Fibroblast of gingiva (primary cell): Measurements from ENCODE around the gene EGR4.

Experiments
- DNase-seq: peaks from one replicate; pipeline ENCODE4 v3.0.0-alpha.2; 2011; ENCODE audit warnings: low read depth

Gene EGR4

DNA sequence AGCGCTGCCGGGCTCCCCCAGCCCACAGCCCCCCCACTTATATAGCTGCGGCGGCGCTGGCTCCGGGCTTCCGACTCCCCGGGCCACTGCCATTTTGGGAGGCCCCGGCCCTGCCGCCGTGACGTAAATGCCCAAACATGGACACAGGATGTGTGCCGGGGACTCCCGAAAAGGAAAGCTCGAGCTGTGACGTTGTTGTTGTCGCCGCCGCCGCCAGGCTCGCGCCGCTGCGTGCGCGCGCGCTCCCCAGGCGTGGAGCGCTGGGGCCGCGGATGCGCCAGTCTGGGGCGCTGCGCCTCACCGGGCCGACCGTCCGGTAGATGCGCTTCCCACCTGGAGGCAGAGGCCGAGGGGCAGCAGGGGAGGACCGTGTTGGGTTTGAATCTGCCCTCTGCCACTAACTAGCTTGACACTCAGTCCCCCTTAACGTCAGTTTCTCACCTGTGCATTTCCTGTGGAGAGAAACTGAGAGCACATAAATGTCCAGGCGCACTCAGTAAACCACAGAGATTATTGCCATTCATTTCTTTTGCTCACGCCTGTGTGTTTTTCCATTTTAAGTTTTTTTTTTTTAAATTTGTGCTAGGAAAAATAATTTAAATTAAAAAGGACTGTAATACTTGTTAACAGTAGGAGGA lies at the start of gene EGR4:
EGR4 (minus strand) TSS at position 15 of the 638 bp plus-strand sequence. CDS start 231 bp downstream, outside the sequence.
- DNase-seq = peak; percentile 55

DNA sequence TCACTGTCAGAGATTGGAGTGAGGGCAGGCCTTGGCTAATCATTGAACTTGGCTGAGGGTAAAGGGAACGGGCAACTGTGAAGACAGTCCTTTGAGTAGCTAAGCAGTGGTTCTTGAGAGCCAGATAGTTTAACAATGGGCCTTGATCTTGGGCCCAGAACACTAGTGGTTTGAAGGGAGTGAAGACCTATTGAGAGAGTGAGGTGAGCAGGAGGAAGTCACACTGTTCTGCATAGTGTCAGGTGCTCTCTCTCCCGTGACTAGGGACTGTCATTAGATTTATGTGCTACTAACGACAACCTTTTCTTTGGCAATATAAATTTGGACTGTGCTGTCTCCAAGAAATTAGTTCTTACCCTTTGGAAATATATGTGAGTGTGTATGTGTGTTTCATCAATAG lies 47.7 kb upstream of the EGR4 start:
- DNase-seq = no peak

DNA sequence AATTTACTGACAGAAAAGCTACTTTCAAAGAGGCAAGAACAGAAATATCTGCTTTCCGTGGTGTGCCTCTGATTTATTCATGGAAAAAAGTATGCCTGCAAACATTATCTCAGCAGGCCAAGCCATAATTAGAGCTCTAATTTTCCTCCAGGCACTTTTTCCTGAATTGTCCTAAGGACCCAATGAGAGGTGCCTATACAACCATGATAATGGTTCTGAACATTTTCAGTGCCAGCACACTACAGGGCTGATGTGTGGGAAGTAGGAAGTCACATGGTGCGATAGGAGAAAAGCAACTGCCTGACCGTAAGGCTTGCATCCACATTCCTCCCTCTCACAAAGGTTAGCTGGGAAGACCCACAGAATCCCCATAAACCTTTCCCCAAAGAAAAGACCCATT lies 45.9 kb upstream of the EGR4 start:
- no peak for DNase-seq

DNA sequence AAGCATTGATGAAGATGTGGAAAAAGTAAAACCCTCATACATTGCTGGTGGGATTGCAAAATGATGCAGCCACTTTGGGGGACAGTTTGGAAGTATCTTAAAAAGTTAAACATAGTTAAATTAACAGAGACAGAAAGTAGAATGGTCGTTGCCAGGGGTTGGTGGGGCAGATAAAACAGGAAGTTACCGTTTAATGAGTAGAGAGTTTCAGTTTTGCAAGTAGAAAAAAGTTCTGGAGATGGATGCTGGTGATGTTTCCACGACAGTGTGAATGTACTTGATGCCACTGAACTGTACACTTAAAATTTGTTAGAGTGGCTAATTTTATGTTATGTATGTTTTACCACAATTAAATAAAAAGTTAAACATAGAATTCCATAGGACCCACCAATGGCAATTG lies 44.5 kb upstream of the EGR4 start:
- no peak for DNase-seq

DNA sequence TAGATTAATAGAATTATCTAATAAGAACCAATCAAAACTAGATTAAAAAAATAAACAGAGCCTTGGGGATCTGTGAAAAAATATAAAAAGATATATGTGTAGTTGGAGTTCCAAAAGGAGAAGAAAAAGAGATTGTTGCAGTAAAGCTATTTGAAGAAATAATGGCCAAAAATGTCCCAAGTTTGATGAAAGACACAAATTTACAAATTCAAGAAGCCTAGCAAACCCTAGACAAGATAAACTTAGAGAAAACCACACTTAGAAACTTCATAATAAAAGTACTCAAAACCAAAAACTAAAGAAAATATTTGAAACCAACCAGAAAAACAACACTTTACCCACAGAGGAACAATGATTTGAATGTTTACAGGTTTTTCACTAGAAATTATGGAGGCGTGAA lies 41.3 kb upstream of the EGR4 start:
- DNase-seq = no peak

DNA sequence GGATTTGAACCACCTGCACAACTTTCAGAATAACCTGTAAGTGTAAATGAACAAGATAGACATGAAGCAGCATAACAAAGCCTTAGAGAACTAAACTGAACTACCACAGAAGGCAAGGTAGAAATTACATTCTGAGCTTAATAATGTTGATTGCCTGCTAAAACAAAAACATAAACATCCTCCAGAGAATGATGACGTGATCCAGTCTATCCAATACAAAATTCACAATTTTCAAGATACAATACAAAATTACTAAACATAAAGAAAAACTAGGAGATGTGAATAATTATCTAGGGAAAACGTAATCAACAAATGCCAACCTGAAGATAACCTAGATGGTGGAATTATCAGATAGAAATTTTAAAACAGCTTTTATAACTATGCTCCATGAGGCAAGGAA lies 40.7 kb upstream of the EGR4 start:
- no peak for DNase-seq

DNA sequence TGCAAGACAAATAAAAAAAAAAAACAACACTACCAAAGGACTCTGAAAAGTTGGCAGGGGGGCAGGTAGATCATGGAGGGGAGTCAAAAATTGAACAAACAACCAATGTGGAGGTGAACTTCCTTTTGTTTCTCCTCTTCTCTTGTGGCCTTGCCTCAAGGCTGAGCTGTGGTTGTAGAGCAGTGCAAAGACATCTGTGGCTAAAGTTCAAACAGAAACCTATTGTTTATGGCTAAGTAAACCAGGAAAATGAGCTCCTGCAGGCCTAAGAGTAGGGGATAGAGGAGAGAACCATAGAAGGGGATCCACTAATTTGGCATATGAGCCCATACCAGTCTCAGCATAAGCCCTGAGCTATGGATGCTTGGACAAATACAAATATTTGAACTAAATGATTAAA lies 40.2 kb upstream of the EGR4 start:
- DNase-seq = no peak

DNA sequence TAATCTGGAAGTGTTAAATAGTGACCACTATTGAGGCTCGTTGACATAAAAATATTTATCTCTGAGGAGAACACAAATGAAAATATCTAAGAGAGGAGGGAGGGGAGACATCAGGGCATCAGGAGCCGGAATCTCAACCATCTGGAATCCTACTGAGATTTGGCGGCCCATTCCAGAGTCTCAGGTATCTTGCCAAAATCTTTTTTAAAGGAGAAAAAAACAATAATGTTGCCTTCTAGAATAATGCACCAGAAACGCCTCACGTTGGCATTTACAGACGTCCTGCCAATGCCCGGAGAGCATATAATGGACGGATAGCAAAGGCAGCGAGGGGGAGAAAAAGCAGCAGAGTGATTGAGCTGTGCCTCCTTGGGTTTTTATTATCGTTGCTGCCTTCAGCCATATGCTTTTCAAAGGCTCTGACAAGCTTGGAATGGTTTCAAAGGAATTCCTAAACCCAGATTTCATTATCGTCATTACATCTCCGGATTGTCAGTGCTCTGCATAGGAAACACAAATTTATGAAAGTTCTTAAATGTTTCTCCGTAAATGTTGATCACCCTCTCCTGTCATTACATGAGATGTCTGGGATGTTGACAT lies 30.9 kb upstream of the EGR4 start:
- DNase-seq = no peak

DNA sequence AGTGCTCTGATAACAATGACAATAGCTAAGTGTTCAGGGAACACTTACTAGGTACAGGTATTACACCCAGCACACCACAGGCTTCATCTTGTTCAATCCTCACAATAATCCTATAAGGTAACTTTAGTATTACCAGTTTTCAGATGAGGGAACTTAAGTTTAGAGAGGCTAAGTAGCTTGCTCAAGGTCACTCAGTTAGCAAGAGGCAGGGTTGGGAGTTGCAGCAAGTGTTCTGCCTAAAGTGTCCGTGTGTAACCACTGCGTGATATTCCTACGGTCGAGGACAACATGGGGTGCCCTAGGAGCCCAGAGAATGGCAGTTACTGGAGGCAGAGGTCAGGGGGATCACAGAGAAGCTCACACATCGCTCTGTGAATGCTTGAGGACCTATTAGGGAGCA lies 30.2 kb upstream of the EGR4 start:
- no peak for DNase-seq

DNA sequence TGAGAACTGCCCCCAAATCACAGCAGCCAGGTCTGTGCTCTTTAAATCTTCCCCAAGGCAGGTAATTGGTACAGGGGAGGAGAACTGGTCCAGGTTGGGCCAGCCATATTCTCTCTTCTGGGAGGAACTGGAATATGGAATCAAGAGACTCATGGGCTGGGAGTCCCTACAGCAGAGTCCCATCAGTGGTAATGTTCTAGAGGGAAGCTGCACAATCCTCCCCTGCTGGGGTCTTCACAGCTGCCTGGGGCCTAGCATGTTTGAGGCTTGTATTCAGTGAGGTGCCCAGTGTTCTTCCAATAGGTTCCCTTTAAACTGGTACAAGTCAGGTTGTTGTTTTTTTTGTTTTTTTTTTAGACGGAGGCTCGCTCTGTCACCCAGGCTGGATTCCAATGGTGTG lies 21.1 kb upstream of the EGR4 start:
- DNase-seq = no peak

DNA sequence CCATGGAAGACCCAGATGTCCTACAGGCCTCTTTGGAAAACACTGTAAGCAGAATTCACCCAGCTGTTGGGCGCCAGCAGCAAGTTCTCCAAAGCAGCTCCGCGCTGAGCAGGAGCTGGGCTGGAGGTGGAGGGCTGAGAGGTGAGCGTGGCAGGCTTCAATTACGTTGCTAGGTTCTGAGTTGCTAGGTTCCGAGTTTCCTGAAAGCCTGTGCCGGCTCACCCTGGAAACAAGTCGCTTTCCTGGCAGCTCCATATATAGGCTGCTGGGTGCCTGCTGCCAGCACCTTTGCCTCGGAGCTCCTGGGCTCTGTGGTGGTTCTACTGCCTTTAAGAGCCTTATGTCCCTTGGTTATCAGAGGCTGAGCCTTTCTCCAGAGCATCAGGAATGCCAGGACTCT lies 14.4 kb upstream of the EGR4 start:
- DNase-seq = no peak

DNA sequence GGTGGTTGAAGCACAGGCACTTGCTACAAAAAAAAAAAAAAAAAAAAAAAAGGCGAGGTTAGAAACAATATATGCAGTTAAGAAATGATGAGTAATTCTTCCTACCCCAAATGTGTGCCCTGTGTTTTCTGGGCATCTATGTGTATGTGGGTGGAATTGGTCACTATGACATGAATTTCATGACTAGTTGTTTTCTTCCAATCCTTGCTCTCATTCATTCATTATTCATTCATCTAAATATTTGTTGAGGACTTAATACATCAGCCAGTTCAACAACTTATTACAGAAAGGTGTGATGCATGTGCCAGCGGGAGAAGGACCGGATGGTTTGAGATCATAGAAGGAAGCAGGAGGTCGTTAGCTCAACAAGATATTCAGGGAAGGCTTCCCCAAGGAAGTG lies 8.3 kb upstream of the EGR4 start:
- no peak for DNase-seq

DNA sequence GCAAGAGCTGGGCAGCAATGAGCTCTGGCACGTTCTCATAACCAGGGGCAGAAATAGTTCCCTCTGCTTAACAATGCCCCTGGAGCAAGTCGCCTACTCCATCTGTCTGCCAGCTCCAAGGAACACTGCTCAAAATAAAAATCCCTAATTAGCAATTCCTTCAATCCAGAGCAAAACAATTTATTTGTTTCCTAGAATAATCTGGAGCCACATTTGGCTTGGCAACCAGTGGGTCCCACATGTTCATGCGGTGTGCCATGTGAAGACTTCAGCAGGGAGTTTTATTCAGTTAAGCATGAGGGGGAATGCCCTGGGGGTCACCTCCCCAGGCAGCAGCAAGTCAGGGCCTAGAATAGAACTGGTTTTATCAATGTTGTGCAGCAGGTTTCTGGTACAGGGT lies 7.6 kb upstream of the EGR4 start:
- DNase-seq = no peak

DNA sequence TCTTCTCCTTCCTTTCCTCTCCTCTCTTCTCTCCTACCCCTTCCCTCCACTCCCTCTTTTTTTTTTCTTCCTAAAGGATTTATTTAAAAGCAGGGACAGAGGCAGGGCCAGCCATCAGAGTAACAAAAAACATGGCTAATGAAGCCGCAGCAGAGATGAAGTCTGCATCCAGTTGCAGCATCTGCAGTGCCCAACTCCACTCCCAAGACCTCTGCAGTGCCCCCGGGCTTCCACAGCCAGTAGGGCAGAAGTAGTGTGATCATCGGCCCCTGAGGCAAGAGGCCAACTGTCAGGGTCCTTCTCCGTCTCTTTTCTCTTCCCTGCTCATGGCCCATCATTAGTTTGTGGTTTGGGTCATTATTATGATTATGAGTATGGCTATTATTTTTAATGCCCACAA lies 4.2 kb upstream of the EGR4 start:
- DNase-seq = no peak

DNA sequence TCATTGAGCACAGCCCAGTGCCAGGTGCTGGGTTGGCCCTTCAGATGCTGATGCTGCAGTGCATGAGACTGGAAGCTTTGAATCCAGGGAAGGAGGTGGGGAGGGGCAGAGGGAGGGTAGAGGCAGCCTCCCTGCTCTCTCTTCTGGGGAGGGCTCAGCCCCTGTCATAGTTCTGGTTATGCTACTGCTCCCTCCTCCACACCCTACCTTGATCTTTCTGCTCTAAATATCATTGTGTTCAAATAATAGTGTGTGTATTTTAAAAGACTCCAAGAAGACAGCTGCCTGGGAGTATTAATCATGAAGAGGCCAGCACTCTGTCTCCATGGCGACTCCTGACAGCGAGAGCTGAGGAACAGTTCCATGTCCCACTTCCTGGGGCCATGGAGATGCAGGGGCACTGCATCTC lies 3.8 kb upstream of the EGR4 start:
- DNase-seq = no peak

DNA sequence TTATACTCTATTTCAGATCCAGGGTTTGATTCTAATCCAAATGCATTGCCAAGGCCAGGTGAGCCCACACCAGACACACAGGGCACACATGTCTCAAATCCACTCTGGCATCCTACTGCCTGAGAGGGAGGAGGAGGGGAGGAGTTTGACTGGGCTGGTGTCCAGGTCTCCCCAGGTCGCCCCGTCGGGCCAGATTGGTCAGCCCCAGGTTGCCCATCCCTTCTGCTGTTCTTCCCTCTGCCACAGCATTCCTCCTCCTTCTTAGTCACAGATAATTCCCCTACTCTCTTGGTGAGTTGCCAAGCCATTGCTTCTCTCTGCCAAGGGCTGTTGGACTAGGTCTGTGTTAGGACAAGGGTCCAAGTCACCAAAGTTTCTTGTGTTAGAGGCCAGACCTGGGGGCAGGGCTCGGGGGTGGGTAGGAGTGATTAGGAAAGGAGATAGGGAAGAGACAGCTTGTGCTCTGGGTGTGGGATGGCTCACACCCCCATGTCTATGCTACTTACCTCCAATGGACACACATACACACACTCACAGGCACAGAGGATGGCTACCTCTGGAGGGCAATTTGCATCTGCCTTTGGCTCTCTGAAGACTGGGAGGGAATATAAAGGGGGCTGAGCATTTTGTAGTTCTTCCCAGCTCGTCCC lies 2.5 kb upstream of the EGR4 start:
- DNase-seq = no peak

DNA sequence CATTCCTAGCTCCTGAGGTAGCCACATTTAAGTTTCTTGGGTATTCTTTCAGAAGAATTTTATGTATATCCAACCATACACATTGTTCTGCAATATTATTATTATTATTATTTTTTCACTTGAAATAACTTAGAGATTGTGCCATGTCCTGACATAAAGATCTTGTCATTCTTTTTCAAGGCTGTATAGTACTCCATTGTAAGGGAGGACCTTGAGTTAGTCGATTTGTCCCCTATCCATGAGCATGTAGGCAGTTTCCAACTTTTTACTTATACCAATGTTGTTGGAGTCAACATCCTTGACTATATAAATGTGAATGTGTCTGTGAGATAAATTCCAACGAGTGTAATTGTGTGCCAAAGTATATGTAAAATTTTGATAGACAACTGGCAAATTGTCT lies 891 bp upstream of the EGR4 start:
- DNase-seq = no peak

DNA sequence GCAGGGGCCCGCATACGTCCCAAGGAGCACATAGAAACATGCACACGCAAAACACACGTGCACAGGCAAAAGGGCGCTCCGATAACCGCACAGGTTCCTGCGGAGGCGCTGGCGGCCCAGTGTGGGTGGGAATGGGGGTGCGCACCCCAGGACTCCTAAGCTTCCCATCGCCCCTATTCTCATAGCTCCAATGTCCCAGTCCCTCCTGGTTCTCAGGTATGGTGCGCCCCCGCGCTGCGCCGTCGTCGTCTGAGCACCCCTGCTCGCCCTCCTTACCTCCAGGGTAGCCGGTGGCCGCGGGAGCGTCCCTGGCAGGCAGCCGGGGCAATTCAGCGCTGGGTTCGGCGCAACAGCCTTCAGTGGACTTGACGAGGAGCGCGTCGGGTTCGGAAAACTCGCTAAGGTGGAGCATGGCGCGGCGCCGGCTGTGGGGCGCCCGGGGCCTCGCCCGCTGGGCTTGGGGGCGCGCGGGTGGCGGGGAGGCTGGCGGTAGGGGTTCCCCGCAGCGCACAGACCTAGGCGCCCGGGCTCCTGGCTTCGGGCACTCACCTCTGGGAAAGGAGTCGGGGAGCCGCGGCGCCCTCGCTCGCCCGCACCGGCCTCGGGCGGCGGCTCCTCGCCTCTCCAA lies 328 bp downstream of the EGR4 start:
- no peak for DNase-seq

DNA sequence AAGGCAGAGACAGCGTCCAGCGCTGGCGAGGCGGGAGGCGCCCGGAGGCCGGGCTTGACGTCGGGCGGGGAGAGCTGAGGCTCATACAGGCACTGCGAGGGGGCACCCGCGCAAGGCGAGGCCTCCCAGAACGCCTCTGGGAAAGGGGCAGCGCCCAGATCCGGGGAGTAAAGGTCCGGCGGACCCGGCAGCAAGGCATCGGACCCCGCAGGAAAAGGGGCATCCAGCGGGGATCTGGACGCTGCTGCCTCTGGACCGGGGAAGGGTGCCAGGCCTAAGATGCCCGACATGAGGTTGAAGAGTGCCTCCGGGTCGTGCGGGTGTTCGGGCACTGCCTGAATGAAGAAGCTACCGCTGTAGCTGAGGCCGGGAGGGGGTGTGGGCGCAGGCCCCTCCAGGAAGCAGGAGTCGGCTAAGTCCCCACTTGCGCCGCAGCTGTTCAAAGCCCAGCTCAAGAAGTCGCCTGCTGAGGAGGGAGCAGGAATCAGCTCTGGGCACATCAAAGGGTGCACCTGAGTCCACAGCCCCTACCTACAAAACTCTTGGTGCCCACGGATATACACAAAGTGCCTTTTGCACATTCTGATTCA lies 937 bp downstream of the EGR4 start:
- no peak for DNase-seq

DNA sequence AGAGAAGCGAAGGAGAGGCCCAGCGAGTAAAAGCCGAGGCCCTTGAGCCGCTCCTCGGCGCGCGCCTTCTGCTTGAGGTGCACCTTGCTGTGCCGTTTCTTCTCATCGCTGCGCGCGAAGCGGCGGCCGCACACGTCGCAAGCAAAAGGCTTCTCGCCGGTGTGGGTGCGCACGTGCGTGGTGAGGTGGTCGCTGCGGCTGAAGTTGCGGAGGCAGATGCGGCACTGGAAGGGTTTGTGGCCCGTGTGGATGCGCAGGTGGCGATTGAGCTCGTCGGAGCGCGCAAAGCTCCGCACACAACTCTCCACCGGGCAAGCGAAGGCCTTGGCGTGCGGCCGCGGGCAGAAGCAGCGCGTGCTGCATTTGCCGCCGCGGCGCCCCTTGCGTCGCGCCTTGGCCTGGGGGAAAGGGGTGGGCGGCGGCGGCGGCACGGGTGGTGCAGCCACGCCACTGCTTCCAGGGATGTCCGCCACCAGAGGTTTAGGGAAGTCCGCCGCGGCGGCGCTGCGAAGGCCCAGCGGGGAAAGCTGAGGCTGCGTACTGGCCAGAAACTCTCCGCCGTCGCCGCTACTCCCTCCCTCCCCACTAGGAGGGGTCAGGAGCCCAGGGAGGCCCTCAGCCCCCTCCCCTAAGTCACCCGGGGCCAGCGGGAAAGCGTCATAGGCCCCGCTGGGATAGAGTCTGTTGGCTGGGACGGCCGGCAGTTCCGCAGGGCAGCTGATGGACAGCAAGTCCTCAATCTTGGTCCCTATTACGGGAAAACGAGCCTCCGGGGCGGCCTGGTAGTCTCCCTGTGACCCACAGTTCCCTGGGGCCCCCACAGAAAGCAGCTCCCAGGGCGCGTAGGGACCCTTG lies 1.7 kb downstream of the EGR4 start:
- no peak for DNase-seq

DNA sequence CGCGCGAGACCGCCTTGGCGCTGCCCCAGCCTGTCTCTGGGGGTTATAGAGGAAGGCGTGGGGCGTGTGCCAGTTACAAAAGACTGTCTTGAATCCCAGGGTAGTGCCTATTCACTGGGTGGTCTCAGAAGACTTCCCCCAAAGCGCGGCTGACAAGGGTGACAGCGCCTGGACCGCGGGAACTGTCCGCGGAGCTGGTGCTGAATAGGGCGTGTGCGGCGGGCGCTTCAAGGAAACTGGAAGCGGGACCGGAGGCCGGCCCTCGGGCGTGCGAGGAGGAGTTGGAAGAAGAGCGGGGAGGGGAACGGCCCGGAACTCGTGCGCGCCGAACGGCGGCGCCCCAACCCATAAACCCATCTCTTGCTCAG lies 2.3 kb downstream of the EGR4 start:
- DNase-seq = peak; percentile 34
